Measurements from ENCODE around the gene PRAC2.

GRCh38 chr17:48749621-48750553 lies 26.9 kb downstream of the PRAC2 start:
- TF ChIP-seq, protein P1, sequence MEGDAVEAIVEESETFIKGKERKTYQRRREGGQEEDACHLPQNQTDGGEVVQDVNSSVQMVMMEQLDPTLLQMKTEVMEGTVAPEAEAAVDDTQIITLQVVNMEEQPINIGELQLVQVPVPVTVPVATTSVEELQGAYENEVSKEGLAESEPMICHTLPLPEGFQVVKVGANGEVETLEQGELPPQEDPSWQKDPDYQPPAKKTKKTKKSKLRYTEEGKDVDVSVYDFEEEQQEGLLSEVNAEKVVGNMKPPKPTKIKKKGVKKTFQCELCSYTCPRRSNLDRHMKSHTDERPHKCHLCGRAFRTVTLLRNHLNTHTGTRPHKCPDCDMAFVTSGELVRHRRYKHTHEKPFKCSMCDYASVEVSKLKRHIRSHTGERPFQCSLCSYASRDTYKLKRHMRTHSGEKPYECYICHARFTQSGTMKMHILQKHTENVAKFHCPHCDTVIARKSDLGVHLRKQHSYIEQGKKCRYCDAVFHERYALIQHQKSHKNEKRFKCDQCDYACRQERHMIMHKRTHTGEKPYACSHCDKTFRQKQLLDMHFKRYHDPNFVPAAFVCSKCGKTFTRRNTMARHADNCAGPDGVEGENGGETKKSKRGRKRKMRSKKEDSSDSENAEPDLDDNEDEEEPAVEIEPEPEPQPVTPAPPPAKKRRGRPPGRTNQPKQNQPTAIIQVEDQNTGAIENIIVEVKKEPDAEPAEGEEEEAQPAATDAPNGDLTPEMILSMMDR (IDR thresholded peaks at IDR 0.05; ENCODE audit: low read length) = no peak
- no peak for TF ChIP-seq EZH2phosphoT487 (IDR thresholded peaks at IDR 0.05; ENCODE audit: low read length)
- no peak for TF ChIP-seq EZH2 (optimal IDR thresholded peaks at IDR 0.05; ENCODE audit: low read depth, low read length)
